ENCODE data around the gene COBLL1. TPM values are rescaled to one million over a fixed set of nuclear protein-coding genes. Genes with fewer than 3 reads are reported as not detected.

Gene COBLL1
- total RNA-seq, 1 experiment from 2014 or later: 47.0 TPM

GRCh38 chr2:164696634-164697033, 145.0 kb downstream of the COBLL1 start:
- no peak overlapping the region for H3K4me3 Mint-ChIP-seq (ENCODE audit: unreplicated experiment)
- ChIA-PET CTCF (interaction anchor here (0.6 to 1.2 kb wide), 2 partner anchors 26 to 38 kb away, joined by 3 read pairs; no protein-coding TSS in a partner anchor), POLR2A (no interaction called here)
- H3K27ac Mint-ChIP-seq (ENCODE audit: low read depth, unreplicated experiment): no peak overlapping the region
- no peak for TF ChIP-seq CTCF (IDR thresholded peaks at IDR 0.05; ENCODE audit: unreplicated experiment)
- no peaks in the 10 kb centered on the region for H3K4me1 Mint-ChIP-seq (ENCODE audit: insufficient read depth, unreplicated experiment)
- intact Hi-C loops (cut with micrococcal nuclease): no loop called here
- peaks cover 29% of the 10 kb centered on the region for H3K36me3 Mint-ChIP-seq (ENCODE audit: insufficient read depth, unreplicated experiment)
- DNase-seq (ENCODE audit: unreplicated experiment): no peak
- H3K9me3 Mint-ChIP-seq (ENCODE audit: unreplicated experiment): no peaks in the 10 kb centered on the region
- no TSS peak for BruUV-seq (replicated peaks)
- H3K27me3 Mint-ChIP-seq (ENCODE audit: insufficient read depth, unreplicated experiment): no peaks in the 10 kb centered on the region

GRCh38 chr2:164694275-164694695, 147.3 kb downstream of the COBLL1 start:
- ChIA-PET CTCF (interaction anchor here (0.7 to 1.6 kb wide), 5 partner anchors 23 to 147 kb away, joined by 3 to 5 read pairs (median 3); partner anchors contain the start of gene COBLL1), POLR2A (interaction anchor here (1.2 kb wide), 1 partner anchor 20 kb away, joined by 3 read pairs; no protein-coding TSS in a partner anchor)
- Mint-ChIP-seq H3K27ac (ENCODE audit: low read depth, unreplicated experiment) (no peak overlapping the region), H3K36me3 (ENCODE audit: insufficient read depth, unreplicated experiment) (peaks cover 35% of the 10 kb centered on the region), H3K4me3 (ENCODE audit: unreplicated experiment) (no peak overlapping the region), H3K27me3 (ENCODE audit: insufficient read depth, unreplicated experiment) (no peaks in the 10 kb centered on the region), H3K4me1 (ENCODE audit: insufficient read depth, unreplicated experiment) (no peaks in the 10 kb centered on the region), H3K9me3 (ENCODE audit: unreplicated experiment) (no peaks in the 10 kb centered on the region)
- TF ChIP-seq CTCF (IDR thresholded peaks at IDR 0.05; ENCODE audit: unreplicated experiment): no peak
- no TSS peak for BruUV-seq (replicated peaks)
- DNase-seq (ENCODE audit: unreplicated experiment): no peak
- intact Hi-C loops (cut with micrococcal nuclease): no loop called here

- ChIA-PET POLR2A (interaction anchor here (1.2 kb wide), 1 partner anchor 21 kb away, joined by 3 read pairs; no protein-coding TSS in a partner anchor), CTCF (interaction anchor here (0.7 to 1.6 kb wide), 3 partner anchors 11 to 148 kb away, joined by 3 to 5 read pairs (median 3); partner anchors contain the start of gene COBLL1)
- Mint-ChIP-seq H3K36me3 (ENCODE audit: insufficient read depth, unreplicated experiment) (peaks cover 39% of the 10 kb centered on the region), H3K4me3 (ENCODE audit: unreplicated experiment) (no peak overlapping the region), H3K9me3 (ENCODE audit: unreplicated experiment) (no peaks in the 10 kb centered on the region), H3K27me3 (ENCODE audit: insufficient read depth, unreplicated experiment) (no peaks in the 10 kb centered on the region), H3K4me1 (ENCODE audit: insufficient read depth, unreplicated experiment) (no peaks in the 10 kb centered on the region), H3K27ac (ENCODE audit: low read depth, unreplicated experiment) (no peak overlapping the region)
- no peak for TF ChIP-seq CTCF (IDR thresholded peaks at IDR 0.05; ENCODE audit: unreplicated experiment)
- intact Hi-C loops (cut with micrococcal nuclease): no loop called here
- DNase-seq (ENCODE audit: unreplicated experiment): no peak
- BruUV-seq (replicated peaks): no TSS peak
Measured at GRCh38 chr2:164693834-164694233, 147.8 kb downstream of the COBLL1 start.

- H3K9me3 Mint-ChIP-seq (ENCODE audit: unreplicated experiment): no peaks in the 10 kb centered on the region
- TF ChIP-seq CTCF (IDR thresholded peaks at IDR 0.05; ENCODE audit: unreplicated experiment): no peak
- intact Hi-C loops (cut with micrococcal nuclease): no loop called here
- ChIA-PET CTCF (interaction anchor here (0.7 to 1.6 kb wide), 3 partner anchors 11 to 148 kb away, joined by 3 to 5 read pairs (median 3); partner anchors contain the start of gene COBLL1), POLR2A (no interaction called here)
- peaks cover 41% of the 10 kb centered on the region for H3K36me3 Mint-ChIP-seq (ENCODE audit: insufficient read depth, unreplicated experiment)
- H3K27me3 Mint-ChIP-seq (ENCODE audit: insufficient read depth, unreplicated experiment): no peaks in the 10 kb centered on the region
- H3K27ac Mint-ChIP-seq (ENCODE audit: low read depth, unreplicated experiment): no peak overlapping the region
- DNase-seq (ENCODE audit: unreplicated experiment): no peak
- H3K4me3 Mint-ChIP-seq (ENCODE audit: unreplicated experiment): no peak overlapping the region
- no peaks in the 10 kb centered on the region for H3K4me1 Mint-ChIP-seq (ENCODE audit: insufficient read depth, unreplicated experiment)
- no TSS peak for BruUV-seq (replicated peaks)
Measured at GRCh38 chr2:164693390-164693789, 148.2 kb downstream of the COBLL1 start.

Data from MCF 10A (cell line).